Measurements from ENCODE around the gene TDP2. TPM values are rescaled to one million over a fixed set of nuclear protein-coding genes. Genes with fewer than 3 reads are reported as not detected.

Gene TDP2
- total and polyA plus RNA-seq, 8 donors, result 18.7 to 112 (median 27.5) TPM

DNA sequence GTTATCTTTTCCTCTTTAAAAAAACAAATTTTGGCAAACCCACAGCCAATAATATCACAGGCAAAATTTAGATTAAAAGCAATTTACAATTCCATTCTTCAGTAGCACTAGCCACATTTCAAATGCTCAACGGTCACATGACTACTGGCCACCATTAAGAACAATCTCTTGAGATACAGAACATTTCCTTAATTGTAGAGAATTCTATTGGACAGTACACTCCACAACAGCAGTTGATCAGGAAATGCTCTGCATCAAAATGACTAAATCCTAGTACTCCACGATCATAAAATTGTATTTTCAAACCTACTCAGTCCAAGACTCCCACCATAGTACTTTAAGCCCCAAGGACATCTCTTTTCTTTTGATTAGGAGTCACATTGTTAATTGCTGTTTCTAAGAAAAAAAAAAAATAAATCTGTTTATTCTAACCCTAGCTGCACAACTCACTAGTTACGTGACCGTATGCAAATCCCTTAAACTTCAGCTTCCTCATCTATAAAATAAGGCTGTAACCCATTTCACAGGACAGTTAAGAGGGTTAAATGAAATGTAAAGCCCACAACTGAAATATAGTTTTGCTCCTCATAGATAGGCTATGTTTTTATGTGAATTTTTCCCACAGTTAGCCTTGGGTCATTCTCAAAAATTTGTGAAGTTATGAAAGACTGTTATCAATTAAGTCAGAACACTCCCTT lies 42.5 kb upstream of the TDP2 start:
- intact Hi-C loops (cut with DNase I; ENCODE audit: low total_unique reads), result no loop called here
- Histone ChIP-seq H3K36me3 (peaks cover 88 to 100% (median 99%) of the 10 kb centered on the region in 4 donors), H3K4me1 (peaks cover 7 to 59% (median 37%) of the 10 kb centered on the region in 4 donors), H3K27me3 (no peaks in the 10 kb centered on the region), H3K9me3 (no peaks in the 10 kb centered on the region), H3K27ac (no peak overlapping the region), H3K4me3 (no peak overlapping the region)
- TF ChIP-seq EP300 (IDR thresholded peaks at IDR 0.05) (no peak), POLR2AphosphoS5 (IDR thresholded peaks at IDR 0.05) (peak in 1 of 3 donors; percentile 1)
- no peak for DNase-seq
- WGBS, 5 donors, result 74 to 83% (median 81%) methylated on average over 4 of the region's 4 CpGs

- Histone ChIP-seq H3K36me3 (peaks cover 82 to 100% (median 99%) of the 10 kb centered on the region in 4 donors), H3K9me3 (no peaks in the 10 kb centered on the region), H3K27ac (no peak overlapping the region), H3K27me3 (no peaks in the 10 kb centered on the region), H3K4me3 (no peak overlapping the region), H3K4me1 (peaks cover 2 to 54% (median 31%) of the 10 kb centered on the region in 4 donors)
- no peak for DNase-seq
- TF ChIP-seq CTCF (IDR thresholded peaks at IDR 0.05) (no peak), POLR2A (IDR thresholded peaks at IDR 0.05) (no peak), POLR2AphosphoS5 (IDR thresholded peaks at IDR 0.05) (peak in 1 of 3 donors; percentile 3), EP300 (IDR thresholded peaks at IDR 0.05) (no peak)
- intact Hi-C loops (cut with DNase I; ENCODE audit: low total_unique reads), result no loop called here
- WGBS, 5 donors, result 73 to 84% (median 82%) methylated on average over 3 of the region's 3 CpGs
Observed at GRCh38 chr6:24708612-24709011, 41.9 kb upstream of the TDP2 start.

DNA sequence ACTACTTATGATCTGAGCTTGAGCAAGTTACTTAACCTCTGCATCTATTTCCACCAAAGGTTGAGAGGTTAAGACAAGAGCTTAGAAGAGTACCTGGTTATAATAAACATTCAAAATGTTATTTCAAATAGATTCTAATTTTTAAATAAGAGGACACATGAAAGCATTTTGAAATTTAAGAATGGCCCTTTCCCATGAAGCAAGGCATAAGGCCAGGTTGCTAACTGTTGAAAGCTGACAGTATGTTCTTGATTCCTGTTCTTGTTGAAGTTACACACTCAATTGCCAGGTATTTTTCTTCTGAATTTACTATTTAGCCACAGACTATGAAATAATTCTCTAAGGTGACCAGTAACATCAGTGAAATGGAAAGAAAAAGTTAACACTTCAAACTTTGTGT lies 37.8 kb upstream of the TDP2 start:
- H3K9me3 ChIP-seq, result no peaks in the 10 kb centered on the region
- peaks cover 55 to 89% (median 79%) of the 10 kb centered on the region in 4 donors for H3K36me3 ChIP-seq
- peaks cover 0 to 31% (median 15%) of the 10 kb centered on the region in 4 donors for H3K4me1 ChIP-seq
- no peak overlapping the region for H3K27ac ChIP-seq
- H3K27me3 ChIP-seq, result no peaks in the 10 kb centered on the region
- no peak overlapping the region for H3K4me3 ChIP-seq
- DNase-seq, result no peak
- intact Hi-C loops (cut with DNase I; ENCODE audit: low total_unique reads), result no loop called here
- TF ChIP-seq EP300 (IDR thresholded peaks at IDR 0.05) (no peak), CTCF (IDR thresholded peaks at IDR 0.05) (no peak), POLR2A (IDR thresholded peaks at IDR 0.05) (no peak), POLR2AphosphoS5 (IDR thresholded peaks at IDR 0.05) (no peak)

GRCh38 chr6:24702720-24703282 lies 36.1 kb upstream of the TDP2 start:
- TF ChIP-seq POLR2A (IDR thresholded peaks at IDR 0.05), result no peak
- TF ChIP-seq CTCF (IDR thresholded peaks at IDR 0.05), result no peak
- no peak for TF ChIP-seq EP300 (IDR thresholded peaks at IDR 0.05)
- TF ChIP-seq POLR2AphosphoS5 (IDR thresholded peaks at IDR 0.05), result no peak

More at GRCh38 chr6:24702720-24703282, 36.1 kb upstream of the TDP2 start:
- intact Hi-C loops (cut with DNase I; ENCODE audit: low total_unique reads), result no loop called here
- Histone ChIP-seq H3K27ac (peak overlapping the region in 2 of 5 donors; percentile 31 to 40), H3K9me3 (no peaks in the 10 kb centered on the region), H3K27me3 (no peaks in the 10 kb centered on the region), H3K4me1 (peaks cover 0 to 31% (median 13%) of the 10 kb centered on the region in 4 donors), H3K36me3 (peaks cover 39 to 73% (median 64%) of the 10 kb centered on the region in 4 donors), H3K4me3 (no peak overlapping the region)
- DNase-seq, result no peak
- WGBS, 5 donors, result 64 to 80% (median 66%) methylated on average over 4 of the region's 4 CpGs

Data from stomach (tissue), 9 donors.